Measurements from ENCODE around the gene CIAO2B. TPM values are rescaled to one million over a fixed set of nuclear protein-coding genes. Genes with fewer than 3 reads are reported as not detected.

The CIAO2B gene
- total and polyA plus RNA-seq, 2 experiments from 2014 or later = 92.4 to 181 TPM

GRCh38 chr16:66900721-66901441 is 33.3 kb downstream of the CIAO2B start:
- TF ChIP-seq EZH2phosphoT487 (IDR thresholded peaks at IDR 0.05; ENCODE audit: unreplicated experiment) (no peak), ZNF331 (CRISPR knock-in tag; IDR thresholded peaks at IDR 0.05; ENCODE audit: low read depth) (no peak)
- Mint-ChIP-seq H3K36me3 (ENCODE audit: low read depth) (no peaks in the 10 kb centered on the region), H3K4me3 (no peak overlapping the region), H3K4me1 (peaks cover 10% of the 10 kb centered on the region; the same call in 2 of the 3 replicates), H3K27me3 (ENCODE audit: insufficient read depth, low read depth, poor library complexity) (peaks cover 9% of the 10 kb centered on the region), H3K9me3 (no peaks in the 10 kb centered on the region; the same call in 2 of the 3 replicates), H3K27ac (no peak overlapping the region)
- peaks cover 8% of the 10 kb centered on the region; the same call in 1 of the 2 replicates for H3K4me1 ChIP-seq (ENCODE audit: insufficient read depth)
- H2AFZ ChIP-seq = no peak overlapping the region
- H3K27ac ChIP-seq (ENCODE audit: low read depth) = no peak overlapping the region
- no peak for ATAC-seq
- no peak for DNase-seq (ENCODE audit: low spot score)
- no peak overlapping the region for H3K4me3 ChIP-seq
- no peak overlapping the region for H3K4me2 ChIP-seq
- H3K79me2 ChIP-seq (replicated peaks; ENCODE audit: insufficient read depth) = no peaks in the 10 kb centered on the region
- H3K27me3 ChIP-seq (ENCODE audit: insufficient read depth) = no peaks in the 10 kb centered on the region
- H3K9me2 ChIP-seq (ENCODE audit: insufficient read depth) = no peaks in the 10 kb centered on the region
- H3F3A ChIP-seq (replicated peaks; ENCODE audit: low read depth) = no peaks in the 10 kb centered on the region
- no peaks in the 10 kb centered on the region for H3K36me3 ChIP-seq (ENCODE audit: insufficient read depth)
- H4K20me1 ChIP-seq (replicated peaks; ENCODE audit: insufficient read depth) = no peaks in the 10 kb centered on the region

GRCh38 chr16:66899945-66900710 is 34.1 kb downstream of the CIAO2B start:
- Mint-ChIP-seq H3K9me3 (no peaks in the 10 kb centered on the region; the same call in 2 of the 3 replicates), H3K36me3 (ENCODE audit: low read depth) (no peaks in the 10 kb centered on the region), H3K27ac (no peak overlapping the region), H3K4me3 (no peak overlapping the region; the same call in 2 of the 3 replicates), H3K27me3 (ENCODE audit: insufficient read depth, low read depth, poor library complexity) (peaks cover 11% of the 10 kb centered on the region), H3K4me1 (peaks cover 10% of the 10 kb centered on the region; the same call in 2 of the 3 replicates)
- H3K9me2 ChIP-seq (ENCODE audit: insufficient read depth) = no peaks in the 10 kb centered on the region
- H3K79me2 ChIP-seq (replicated peaks; ENCODE audit: insufficient read depth) = no peaks in the 10 kb centered on the region
- no peaks in the 10 kb centered on the region for H4K20me1 ChIP-seq (replicated peaks; ENCODE audit: insufficient read depth)
- H3K27me3 ChIP-seq (ENCODE audit: insufficient read depth) = no peaks in the 10 kb centered on the region
- H3F3A ChIP-seq (replicated peaks; ENCODE audit: low read depth) = no peaks in the 10 kb centered on the region
- no peaks in the 10 kb centered on the region for H3K36me3 ChIP-seq (ENCODE audit: insufficient read depth)
- H3K4me1 ChIP-seq (ENCODE audit: insufficient read depth) = peaks cover 8% of the 10 kb centered on the region; the same call in 1 of the 2 replicates
- ATAC-seq (peak; percentile 60), DNase-seq (ENCODE audit: low spot score) (peak; percentile 64)
- peak overlapping the region; percentile 32; the same call in 1 of the 2 replicates for H3K4me2 ChIP-seq
- no peak overlapping the region for H3K27ac ChIP-seq (ENCODE audit: low read depth)
- no peak overlapping the region for H2AFZ ChIP-seq
- H3K4me3 ChIP-seq = no peak overlapping the region
- no peak for TF ChIP-seq NANOG (IDR thresholded peaks at IDR 0.05; ENCODE audit: borderline replicate concordance)
- TF ChIP-seq POLR2AphosphoS5 (IDR thresholded peaks at IDR 0.05; ENCODE audit: low read depth) = no peak
- no peak for TF ChIP-seq CREB1 (CRISPR knock-in tag; IDR thresholded peaks at IDR 0.05; ENCODE audit: low read depth)
- no peak for TF ChIP-seq ETS1 (IDR thresholded peaks at IDR 0.05)
- no peak for TF ChIP-seq ZNF114 (CRISPR knock-in tag; IDR thresholded peaks at IDR 0.05)
- no peak for TF ChIP-seq EZH2 (IDR thresholded peaks at IDR 0.05; ENCODE audit: low read depth, unreplicated experiment)
- no peak for TF ChIP-seq ZNF462 (CRISPR knock-in tag; IDR thresholded peaks at IDR 0.05)
- TF ChIP-seq ZNF331 (CRISPR knock-in tag; IDR thresholded peaks at IDR 0.05; ENCODE audit: low read depth) = no peak
- no peak for TF ChIP-seq STAT1 (IDR thresholded peaks at IDR 0.05; ENCODE audit: unreplicated experiment)
- no peak for TF ChIP-seq JUNB (IDR thresholded peaks at IDR 0.05; ENCODE audit: unreplicated experiment)
- TF ChIP-seq EZH2phosphoT487 (IDR thresholded peaks at IDR 0.05; ENCODE audit: unreplicated experiment) = no peak

All from GM23338 (cell line).